Stimulated activated naive CD8-positive, alpha-beta T cell treated with anti-CD3 and anti-CD28 coated beads, Interleukin-15, Interleukin-2, amounts not matched to agents 100 U/mL and 50 U/mL, for 24 hours (primary cell): ENCODE results near the gene YPEL2.
A peak's percentile ranks its signal among the peaks of the same experiment; 100 is the strongest.

ENCODE experiments used
- ATAC-seq: fragments of 150-1000 bp; cut with Tn5 transposase; one replicate; pipeline ENCODE4 v1.10.0; 2021
- DNase-seq: peaks from one replicate; pipeline ENCODE4 v3.0.0; 2021

YPEL2 gene

GRCh38 chr17:59357219-59357697 is 25.8 kb downstream of the YPEL2 start:
- no peak for DNase-seq
- ATAC-seq, result no peak

- ATAC-seq (no peak), DNase-seq (no peak)
Observed at GRCh38 chr17:59357929-59358328, 26.5 kb downstream of the YPEL2 start.

- ATAC-seq, result peak; percentile 65
Observed at GRCh38 chr17:59361386-59361785, 29.9 kb downstream of the YPEL2 start.

GRCh38 chr17:59361916-59362810 is 30.7 kb downstream of the YPEL2 start:
- ATAC-seq (peak; percentile 77), DNase-seq (peak; percentile 35)

More at GRCh38 chr17:59361386-59361785, 29.9 kb downstream of the YPEL2 start:
- no peak for DNase-seq

DNA sequence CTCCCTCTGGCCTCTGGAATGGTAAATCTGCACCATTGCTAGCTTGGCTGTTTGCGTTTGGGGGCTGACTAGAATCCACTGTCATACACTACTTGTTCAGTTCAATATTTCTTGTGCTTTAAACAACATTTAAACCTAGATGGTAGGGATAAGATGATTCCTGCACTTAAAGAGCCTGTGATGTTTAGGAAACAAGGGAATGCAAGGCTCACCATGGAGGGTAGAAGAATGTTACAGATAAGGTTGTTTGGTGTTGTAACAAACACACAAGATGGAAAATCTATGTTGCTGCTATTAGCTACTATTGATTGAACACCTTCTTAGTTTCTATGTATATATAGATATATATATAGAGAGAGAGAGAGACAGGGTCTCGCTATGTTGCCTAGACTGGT is 31.4 kb downstream of the YPEL2 start:
- no peak for DNase-seq
- no peak for ATAC-seq

- ATAC-seq (no peak), DNase-seq (no peak)
Observed at GRCh38 chr17:59365383-59365981, 34.0 kb downstream of the YPEL2 start.

DNA sequence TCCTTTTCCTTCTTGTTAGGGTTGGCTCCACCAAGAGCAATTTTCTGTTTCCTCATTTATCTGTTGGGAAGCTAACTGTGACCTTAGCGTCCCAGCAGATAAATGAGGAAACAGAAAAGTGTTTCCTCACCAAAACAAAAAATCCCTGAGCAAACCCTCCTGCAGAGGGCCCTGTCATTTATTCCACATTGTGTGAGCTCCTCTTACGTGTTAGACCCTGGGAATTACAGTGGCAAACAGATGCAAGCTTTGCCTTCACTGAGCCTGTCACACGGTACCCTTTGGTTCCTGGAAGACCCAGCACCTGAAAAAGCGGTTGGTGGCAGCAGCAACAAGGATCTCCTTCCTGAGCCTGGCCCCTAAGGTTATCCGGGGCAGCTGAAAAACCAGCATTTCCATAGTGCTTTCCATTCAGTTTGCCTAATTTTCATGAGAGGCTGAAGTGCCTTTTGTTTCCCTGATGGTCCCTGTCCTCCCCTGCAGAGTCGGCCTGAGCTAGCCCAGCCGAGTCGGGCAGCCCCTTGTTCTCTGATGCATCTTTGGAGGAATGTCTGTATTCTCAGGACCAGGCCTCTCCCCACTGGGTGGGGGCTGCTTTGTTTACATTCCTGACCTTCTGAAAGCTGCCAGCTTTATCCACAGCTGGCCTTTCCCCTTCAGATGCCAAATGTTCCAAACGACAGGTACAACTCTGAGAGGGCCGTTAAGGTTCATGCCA is 34.7 kb downstream of the YPEL2 start:
- DNase-seq (no peak), ATAC-seq (no peak)

- ATAC-seq (no peak), DNase-seq (no peak)
Observed at GRCh38 chr17:59366773-59367656, 35.6 kb downstream of the YPEL2 start.

- ATAC-seq (peak; percentile 23), DNase-seq (no peak)
Observed at GRCh38 chr17:59367657-59368045, 36.2 kb downstream of the YPEL2 start.

- DNase-seq, result no peak
- ATAC-seq, result no peak
Observed at GRCh38 chr17:59368218-59368857, 36.9 kb downstream of the YPEL2 start.

- DNase-seq, result no peak
- ATAC-seq, result no peak
Observed at GRCh38 chr17:59369031-59369975, 37.8 kb downstream of the YPEL2 start.

DNA sequence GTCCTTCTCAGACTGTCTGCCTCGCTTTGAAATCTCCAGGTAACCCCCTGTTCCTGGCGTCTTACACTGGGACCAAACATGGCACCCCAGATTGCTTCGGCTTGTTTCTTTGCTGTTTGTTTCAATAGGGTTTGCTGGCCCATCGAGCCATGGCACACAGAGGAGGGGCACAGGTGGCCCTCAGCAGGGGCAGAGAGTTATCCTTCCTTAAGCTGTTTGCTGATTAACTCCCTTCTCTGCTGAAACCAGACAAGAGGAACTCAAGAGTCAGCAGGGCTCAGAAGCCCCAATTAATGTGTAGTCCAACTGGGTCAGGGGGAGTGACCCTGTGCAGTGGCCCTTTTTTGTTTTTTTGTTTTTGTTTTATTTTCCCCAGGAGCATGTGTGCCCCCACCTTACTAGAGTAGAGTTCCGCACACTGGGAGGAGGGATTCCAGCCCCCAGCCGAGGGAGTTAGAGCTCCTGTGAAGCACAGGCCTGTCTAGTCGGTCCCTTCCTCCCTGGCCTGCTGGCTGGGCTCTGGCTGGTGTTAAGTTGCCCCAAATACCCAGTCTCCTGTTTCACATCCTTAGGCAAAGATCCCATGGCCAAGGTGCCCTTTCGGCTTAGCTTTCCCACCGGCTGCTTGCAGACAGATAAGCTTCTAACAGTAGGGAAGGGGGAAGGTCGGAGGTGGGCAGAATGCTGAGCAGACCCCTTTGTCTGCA is 39.3 kb downstream of the YPEL2 start:
- ATAC-seq (no peak), DNase-seq (no peak)

GRCh38 chr17:59371416-59372100 is 40.1 kb downstream of the YPEL2 start:
- no peak for ATAC-seq
- no peak for DNase-seq

DNA sequence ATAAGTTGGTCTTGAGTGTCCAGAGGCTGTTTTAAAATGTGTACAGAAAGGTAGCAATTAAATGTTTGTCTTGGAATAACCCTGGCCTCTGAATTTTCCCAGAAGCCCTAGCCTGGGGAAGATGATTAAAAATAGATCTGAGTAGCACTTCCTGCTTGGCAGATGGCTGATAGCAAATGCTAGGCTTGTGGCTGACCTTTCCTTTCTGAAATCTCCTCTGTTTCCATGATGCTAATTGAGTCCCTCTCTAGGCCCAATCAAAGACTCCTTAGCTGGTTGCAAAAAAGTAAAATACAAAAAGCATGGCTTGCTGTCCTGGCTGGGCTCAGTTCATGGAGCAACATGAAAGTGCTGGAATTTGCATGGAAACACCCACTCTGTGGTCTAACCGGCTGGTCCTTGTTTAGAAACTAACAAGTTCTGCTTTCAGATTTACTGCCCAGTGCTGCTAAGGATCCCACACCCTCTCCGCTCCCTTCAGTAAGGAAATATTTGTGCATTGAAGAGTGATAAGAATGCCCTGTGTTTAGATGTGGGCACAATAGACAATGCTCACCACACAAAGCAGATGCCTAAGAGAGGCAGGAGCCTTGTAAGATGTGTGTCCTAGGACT is 40.8 kb downstream of the YPEL2 start:
- ATAC-seq (peak; percentile 72), DNase-seq (no peak)

DNA sequence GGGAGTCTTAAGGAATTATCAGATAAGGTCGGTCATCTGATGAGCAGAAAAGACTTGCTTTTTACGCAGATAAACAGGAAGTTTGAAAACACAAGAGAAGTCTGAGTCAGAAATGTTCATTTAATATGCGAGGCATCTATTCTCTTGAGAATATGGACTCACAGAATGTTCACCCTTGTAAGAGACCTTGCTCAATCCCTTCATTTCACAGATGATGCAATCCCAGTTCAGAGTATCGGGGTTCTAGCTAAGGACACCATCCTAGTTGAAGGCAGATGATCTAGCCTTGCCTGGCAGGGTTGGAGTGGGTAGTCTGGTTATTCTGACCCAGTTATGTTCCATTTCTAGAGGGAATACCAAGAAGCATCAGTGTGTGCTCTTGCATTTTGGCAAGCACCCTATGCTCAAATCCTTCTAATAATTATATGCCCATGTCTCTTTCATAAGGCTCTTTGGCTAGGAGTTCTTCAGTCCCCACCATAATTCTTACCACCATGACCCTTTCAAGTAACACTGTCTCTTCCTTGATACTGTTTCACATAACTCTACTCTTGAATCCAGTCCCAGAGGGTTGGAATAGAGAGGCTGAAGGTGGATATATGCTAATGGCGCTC is 42.5 kb downstream of the YPEL2 start:
- ATAC-seq (no peak), DNase-seq (no peak)

DNA sequence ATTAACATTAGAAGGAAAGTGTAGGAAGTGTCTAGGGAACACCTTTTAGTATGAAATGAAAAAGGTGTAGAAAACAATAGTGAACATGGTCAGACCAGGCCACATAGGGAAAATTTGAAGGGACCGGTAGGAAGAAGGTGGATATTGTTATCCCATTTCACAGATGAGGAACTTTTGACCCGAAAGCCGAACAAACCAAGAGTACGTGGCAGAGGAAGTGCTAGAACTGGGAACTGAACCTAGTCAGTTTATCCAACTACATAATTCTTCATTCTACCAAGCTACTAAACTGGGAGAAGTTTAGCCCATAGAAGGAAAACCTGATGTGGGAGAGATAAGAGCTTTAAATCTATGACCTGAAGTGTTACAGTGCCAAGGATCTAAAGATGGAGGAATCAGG is 43.2 kb downstream of the YPEL2 start:
- DNase-seq, result no peak
- no peak for ATAC-seq

DNA sequence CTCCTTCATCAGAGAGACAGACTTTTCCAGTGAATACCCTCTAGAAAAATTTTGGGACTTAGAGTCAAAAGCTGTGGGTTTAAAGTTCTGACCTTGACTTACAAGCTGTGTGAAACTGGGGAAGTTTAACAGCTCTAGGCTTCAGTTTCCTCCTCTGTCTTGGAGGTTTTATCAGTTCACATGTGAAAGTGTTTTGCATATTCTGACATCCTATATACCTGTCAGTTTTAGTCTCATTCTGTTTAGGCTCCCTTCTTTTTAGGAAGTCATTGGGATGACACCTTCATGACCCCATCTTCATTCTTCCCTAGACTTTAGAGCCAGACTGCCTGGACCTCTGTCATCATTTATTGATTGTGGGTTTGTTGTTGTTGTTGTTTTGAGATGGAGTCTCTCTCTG is 44.4 kb downstream of the YPEL2 start:
- no peak for ATAC-seq
- no peak for DNase-seq

GRCh38 chr17:59376506-59376905 is 45.1 kb downstream of the YPEL2 start:
- no peak for DNase-seq
- ATAC-seq, result no peak
